ENCODE data around the gene FOXN1. TPM values are rescaled to one million over a fixed set of nuclear protein-coding genes. Genes with fewer than 3 reads are reported as not detected.

FOXN1 gene
- total and polyA plus RNA-seq, 2 of the 4 experiments (the other 2 are of a cell fraction): not detected

DNA sequence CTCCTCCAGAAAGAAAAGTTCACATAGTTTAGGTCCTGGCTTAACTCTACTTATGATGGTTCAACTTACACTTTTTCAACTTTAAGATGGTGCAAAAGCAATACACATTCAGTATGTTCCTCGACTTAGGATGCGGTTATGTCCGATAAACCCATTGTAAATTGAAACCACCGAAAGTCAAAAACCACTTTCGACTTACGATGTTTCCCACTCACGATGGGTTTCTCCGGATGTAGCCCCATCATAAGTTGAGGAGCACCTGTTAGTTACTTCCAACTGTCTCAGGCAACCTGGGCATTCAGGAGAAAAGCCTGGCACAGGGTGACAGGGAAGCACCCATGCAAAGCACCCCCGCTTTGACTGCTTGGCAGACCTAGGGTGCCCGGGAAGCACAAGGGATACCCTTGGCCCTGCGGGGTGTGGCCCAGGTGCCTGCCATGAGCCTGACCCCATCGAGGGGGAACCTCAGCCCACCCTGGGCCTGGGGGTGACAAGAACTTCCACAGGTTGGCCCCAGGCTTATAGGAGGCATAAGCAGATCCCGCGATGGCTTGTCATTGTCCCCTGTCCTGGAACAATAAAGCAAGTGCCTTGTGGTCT lies 32.2 kb downstream of the FOXN1 start:
- no peaks in the 10 kb centered on the region for H3K36me3 ChIP-seq (ENCODE audit: control insufficient read depth, insufficient read depth, low read length)
- H4K91ac ChIP-seq (ENCODE audit: insufficient read depth, low read depth, low read length): no peak overlapping the region
- CTCF ChIA-PET: no interaction called here
- in situ Hi-C loops (cut with MboI; ENCODE audit: low sequenced_read_pairs) (loop anchor here (5.0 kb wide), 1 partner anchor 41 kb away; no protein-coding TSS in a partner anchor), intact Hi-C loops (cut with micrococcal nuclease) (no loop called here), dilution Hi-C loops (cut with HindIII; ENCODE audit: low sequenced_read_pairs, unreplicated experiment) (no loop called here)
- H4K5ac ChIP-seq (ENCODE audit: low read depth, low read length): no peak overlapping the region
- H3K14ac ChIP-seq (replicated peaks; ENCODE audit: low read depth, low read length): no peak overlapping the region
- no peak overlapping the region for H3K23ac ChIP-seq (ENCODE audit: low read depth, low read length)
- H2BK120ac ChIP-seq (ENCODE audit: low read depth, low read length): no peak overlapping the region
- no peak overlapping the region for H3K56ac ChIP-seq (ENCODE audit: extremely low read depth, insufficient read depth, low read length)
- ATAC-seq (ENCODE audit: low read depth): no peak
- H3K18ac ChIP-seq (ENCODE audit: low read depth, low read length): no peak overlapping the region
- no peak overlapping the region for H2AFZ ChIP-seq (replicated peaks; ENCODE audit: low read length, poor library complexity)
- H2AK9ac ChIP-seq (replicated peaks; ENCODE audit: low read depth, low read length, poor library complexity): no peak overlapping the region
- no peaks in the 10 kb centered on the region for H3K9me3 ChIP-seq (ENCODE audit: control insufficient read depth, insufficient read depth, low read length)
- no peak overlapping the region for H3K9ac ChIP-seq (ENCODE audit: low read depth, low read length)
- no TSS peak for BruUV-seq (replicated peaks)
- no peaks in the 10 kb centered on the region for H3K4me1 ChIP-seq (ENCODE audit: control insufficient read depth, insufficient read depth, low read length)
- no peak overlapping the region for H2BK20ac ChIP-seq (ENCODE audit: low read depth, low read length)
- WGBS, 2 experiments (ENCODE audit: extremely low coverage in 2 of 2, insufficient read length in 1 of 2): 74% methylated on average over 10 of the region's 14 CpGs; no CpG with 5 or more reads in 1 of the 2 experiments
- peaks cover 23% of the 10 kb centered on the region for H3K27me3 ChIP-seq (ENCODE audit: control insufficient read depth, insufficient read depth, low read length)
- no peak overlapping the region for H4K8ac ChIP-seq (ENCODE audit: low read depth in 2 of 2, low read length in 2 of 2)
- DNase-seq: no peak
- H2BK15ac ChIP-seq (ENCODE audit: low read depth, low read length): no peak overlapping the region
- H2BK5ac ChIP-seq (ENCODE audit: low read depth, low read length, poor library complexity, severe bottlenecking): no peak overlapping the region
- POLR2A ChIA-PET (ENCODE audit: unreplicated experiment): no interaction called here
- no peak overlapping the region for H3K4me3 ChIP-seq (ENCODE audit: insufficient read depth, low read depth, low read length)
- no peaks in the 10 kb centered on the region for H4K20me1 ChIP-seq (ENCODE audit: insufficient read depth, low read length)
- no peaks in the 10 kb centered on the region for H3K79me1 ChIP-seq (ENCODE audit: low read depth in 1 of 2, low read length in 2 of 2)
- TF ChIP-seq SMC3 (IDR thresholded peaks at IDR 0.05; ENCODE audit: low read depth, low read length) (no peak), BHLHE40 (IDR thresholded peaks at IDR 0.05; ENCODE audit: low read depth, low read length) (no peak), RFX5 (IDR thresholded peaks at IDR 0.05; ENCODE audit: low read depth, low read length) (no peak), RCOR1 (IDR thresholded peaks at IDR 0.05; ENCODE audit: insufficient replicate concordance, low read length) (no peak), MAFK (IDR thresholded peaks at IDR 0.05; ENCODE audit: low read depth, low read length) (no peak)
- H3K4me2 ChIP-seq (ENCODE audit: low read depth, low read length): no peak overlapping the region
- H2AK5ac ChIP-seq (ENCODE audit: low read depth, low read length): no peak overlapping the region
- peaks cover 2% of the 10 kb centered on the region; the same call in 1 of the 2 replicates for H3K9me1 ChIP-seq (ENCODE audit: insufficient read depth, low read length)
- H3K4ac ChIP-seq (ENCODE audit: low read depth, low read length): no peak overlapping the region
- no peak overlapping the region for H3K27ac ChIP-seq (ENCODE audit: insufficient read depth, low read length)
